NCI-H1092 (cell line): ENCODE measurements around the gene PPP2R2C.

Source experiments
- DNase-seq: peaks from one replicate; lab custom pipeline; 2025; lab: John Stamatoyannopoulos, UW

The PPP2R2C gene

DNA sequence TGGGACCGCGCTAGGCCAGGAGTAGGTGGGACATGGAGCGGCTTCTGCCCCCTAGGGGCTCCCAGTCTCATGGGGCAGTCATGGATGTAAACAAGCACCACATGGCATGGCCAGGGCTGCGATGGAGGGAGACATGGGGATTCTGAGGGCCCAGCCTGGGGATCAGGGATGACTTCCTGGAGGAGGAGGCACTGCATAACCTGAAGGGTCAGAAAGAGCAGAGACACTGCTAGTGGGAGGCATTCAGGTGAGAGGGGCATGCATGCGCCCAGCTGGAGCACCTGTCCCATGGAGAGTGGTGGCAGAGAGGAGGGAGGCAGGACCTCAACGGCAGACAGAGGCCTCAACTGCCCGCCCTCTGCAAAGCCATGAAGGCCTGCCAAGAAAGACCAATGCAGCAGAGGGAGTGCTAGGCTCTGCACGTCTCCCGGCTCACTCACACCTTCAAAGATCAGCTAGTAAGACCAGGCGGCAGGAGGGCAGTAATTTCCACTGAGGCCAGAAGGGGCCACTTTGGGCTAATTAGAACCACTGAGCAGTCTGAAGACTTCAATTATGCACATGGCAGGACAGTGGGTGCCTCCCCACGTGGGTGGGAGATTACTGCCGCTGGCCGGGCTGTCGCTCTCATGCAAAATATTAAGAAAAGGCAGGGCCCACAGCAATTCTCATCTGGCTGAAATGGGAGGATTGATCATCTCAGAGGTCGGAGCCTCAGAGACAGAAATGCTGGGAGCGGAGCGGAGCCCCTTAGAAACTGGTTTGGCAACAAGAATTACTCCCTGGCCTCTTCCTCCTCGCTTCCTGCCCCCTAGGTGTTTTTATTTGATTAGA lies 69.6 kb downstream of the PPP2R2C start:
- no peak for DNase-seq

GRCh38 chr4:6401797-6402196 lies 70.6 kb downstream of the PPP2R2C start:
- no peak for DNase-seq

DNA sequence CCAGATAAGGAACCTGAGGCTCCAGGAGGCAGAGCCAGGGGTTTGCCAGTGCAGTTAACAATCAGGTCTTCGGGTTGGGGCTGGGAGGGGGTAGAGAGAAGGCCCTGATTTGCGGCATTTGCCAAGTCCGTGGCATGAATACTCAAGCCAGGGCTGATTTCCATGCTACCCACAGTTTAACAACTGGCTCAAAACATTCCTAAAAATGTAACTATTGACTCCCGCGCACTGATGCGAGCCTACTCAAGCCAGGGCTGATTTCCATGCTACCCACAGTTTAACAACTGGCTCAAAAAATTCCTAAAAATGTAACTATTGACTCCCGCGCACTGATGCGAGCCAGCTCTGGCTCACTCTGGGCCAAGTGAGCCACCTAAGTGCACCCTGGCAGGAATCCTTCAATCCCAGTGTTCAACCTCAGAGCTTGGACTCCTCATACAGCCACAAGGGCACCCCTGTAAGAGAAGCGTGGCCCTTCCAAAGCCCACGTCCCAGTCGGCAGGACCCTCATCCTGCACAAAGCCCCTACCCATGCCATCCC lies 75.6 kb downstream of the PPP2R2C start:
- no peak for DNase-seq

DNA sequence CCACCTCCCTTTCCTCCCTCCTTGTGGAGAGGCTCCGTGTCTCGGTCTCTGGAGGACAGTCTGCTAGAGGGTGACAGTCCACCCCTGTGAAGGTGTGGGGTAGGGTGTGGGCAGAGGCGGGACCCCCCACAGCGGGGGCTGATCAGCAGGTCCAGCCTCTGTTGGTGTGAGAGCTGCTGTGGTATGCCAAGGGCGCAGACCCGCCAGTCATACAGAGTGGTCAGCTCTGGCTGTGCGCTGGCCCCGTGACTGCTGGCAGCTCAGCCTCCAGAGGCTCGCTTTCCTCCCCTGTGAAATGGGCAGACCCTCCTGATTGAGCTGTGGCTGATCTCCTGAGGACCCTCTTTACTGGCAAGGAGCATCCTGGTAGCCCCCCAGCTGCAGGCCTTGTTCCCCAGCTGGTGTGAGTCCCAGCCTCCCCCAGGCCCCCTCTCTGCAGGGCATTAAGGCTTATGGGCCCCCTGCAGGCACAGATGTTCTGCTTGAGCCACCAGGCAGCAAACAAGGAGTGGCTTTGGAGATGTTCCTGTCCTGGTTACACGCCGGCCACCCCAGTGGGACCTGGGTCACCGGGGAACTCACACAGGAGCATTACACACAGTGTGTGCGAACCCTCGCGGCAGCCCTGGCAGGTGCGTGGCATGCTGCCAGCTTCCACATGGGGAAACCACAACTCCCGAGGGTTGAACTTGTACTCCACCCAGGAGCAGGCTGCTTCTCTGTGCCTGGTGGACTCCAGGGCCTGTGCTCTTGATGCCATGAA lies 76.8 kb downstream of the PPP2R2C start:
- no peak for DNase-seq

DNA sequence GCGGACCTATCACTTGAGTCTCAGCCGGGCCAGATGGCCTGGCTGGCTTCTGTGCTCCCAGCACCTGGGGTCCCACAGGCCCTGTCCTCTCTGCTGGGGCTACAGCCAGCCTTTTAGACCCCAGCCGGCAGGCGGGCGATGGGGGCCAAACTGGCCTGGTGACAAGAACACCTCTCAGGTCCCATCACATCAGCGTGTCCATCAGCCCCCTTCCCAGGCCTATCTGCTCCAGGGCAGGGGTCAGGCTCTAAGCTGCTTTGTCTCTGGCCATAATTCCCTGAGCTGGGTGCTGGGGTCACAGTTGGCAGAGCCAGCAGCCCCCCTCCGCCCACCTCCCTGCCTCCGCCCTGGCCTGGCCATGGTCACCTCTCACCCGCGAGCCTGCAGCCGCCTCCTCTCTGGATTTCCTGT lies 77.7 kb downstream of the PPP2R2C start:
- no peak for DNase-seq

DNA sequence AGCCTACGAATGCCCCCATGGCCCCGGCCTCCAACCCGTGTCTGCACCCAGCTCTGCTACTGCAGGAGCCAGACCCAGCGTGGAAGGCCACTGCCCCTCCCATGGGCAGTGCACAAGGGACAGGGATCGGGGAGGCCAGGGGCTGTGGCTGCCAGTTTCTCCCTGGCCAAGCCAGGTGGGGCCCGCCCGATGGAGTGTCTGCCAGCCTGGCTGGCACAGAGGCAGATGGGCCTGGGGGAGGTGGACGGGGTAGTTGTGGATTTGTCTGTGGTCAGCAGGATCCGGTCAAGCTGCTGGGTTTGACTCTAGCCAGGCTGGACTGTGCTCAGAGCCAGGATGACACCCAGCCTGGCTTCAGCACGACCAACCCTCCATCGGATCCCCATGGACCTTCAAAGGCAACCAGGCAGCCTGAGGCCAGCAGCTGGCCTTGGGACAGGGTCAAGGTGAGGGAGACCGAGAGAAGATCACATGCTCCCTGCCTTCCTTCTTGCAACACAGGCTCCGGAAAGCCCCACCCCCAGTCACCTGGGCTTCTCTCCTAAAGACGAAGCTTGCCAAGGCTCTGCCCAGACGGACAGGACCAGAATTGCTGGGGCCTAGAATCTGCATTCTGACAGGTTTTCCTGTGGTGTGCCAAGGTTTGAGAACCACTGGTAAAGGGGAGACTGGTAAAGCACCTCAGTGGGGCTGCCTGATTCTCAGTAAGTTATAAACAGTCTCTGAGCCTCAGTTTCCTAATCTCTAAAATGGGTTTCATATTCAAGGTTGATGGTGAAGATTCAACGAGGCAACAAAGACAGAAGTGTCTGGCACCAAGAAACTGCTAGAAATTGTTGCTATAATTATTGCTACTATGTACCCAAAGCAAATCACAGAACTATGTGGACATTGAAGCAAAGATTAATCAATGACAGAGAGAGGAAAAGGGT lies 78.6 kb downstream of the PPP2R2C start:
- DNase-seq = no peak

DNA sequence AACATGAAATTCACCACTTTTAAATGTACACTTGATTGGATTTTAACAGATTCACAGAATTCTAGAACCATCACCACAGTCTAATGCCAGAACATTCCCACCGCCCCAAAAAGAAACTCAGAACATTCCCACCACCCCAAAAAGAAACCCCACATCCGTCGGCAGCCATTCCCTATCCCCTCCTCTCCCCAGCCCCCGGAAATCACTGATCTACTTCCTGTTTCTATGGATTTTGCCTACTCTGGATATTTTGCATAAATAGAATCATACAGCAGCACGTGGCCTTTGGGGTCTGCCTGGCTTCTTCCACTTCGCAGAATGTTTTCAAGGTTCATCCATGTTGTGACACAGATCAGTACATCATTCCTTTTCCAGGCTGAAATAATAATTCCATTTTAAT lies 79.3 kb downstream of the PPP2R2C start:
- no peak for DNase-seq

GRCh38 chr4:6392407-6392806 lies 80.0 kb downstream of the PPP2R2C start:
- DNase-seq = no peak

DNA sequence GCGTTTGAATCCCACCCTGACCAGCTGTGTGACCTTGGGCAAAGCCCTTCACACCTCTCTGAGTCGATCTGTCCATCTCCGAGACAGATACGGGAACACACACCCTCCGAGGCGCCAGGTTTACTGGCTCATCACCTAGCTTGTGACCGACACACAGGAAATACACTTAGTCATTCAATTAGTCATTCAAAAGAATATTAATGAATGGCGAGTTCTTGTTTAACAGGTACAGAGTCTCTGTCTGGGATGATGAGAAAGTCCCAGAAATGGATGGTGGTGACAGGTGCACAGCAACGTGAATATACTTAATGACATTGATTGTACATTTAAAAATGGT lies 80.6 kb downstream of the PPP2R2C start:
- no peak for DNase-seq

GRCh38 chr4:6391186-6391851 lies 81.1 kb downstream of the PPP2R2C start:
- no peak for DNase-seq

DNA sequence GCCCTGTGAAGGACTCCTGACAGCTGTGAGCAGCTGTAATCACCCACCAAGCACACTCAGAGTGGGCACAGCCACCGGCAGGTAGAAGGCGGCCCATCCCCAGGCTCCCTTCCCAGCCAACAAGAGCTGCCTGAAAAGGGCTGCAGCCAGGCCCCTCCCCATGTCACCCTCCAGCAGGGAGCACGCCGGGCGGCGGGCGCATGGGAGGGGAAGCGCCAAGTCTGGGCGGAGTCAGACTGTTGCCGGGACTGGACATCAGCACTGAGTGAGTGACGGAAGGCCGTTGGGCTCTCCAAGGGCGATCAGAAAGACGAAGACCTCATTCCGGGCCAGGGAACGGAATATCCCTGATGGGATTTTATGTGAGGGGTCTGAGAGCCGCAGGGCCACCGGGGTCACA lies 82.1 kb downstream of the PPP2R2C start:
- no peak for DNase-seq

- no peak for DNase-seq
Measured at GRCh38 chr4:6389142-6389825, 83.1 kb downstream of the PPP2R2C start.

DNA sequence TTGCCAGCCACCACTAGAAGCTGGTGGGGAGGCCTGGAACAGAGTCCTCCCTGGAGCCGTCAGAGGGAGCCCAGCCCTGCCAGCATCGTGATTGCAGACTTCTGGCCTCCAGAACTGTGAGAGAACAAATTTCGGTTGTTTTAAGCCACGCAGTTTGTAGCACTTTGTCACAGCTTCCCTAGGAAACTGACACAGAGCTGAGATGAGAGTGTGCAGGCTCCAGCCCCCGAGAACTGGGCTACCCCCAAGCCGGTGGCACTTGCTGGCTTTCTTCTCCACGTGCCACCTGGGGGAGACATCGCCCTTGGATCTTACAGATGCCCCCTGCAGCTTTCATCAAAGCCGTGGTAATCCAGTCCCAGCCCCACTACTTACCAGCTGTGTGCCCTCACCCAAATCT lies 83.7 kb downstream of the PPP2R2C start:
- DNase-seq = no peak

DNA sequence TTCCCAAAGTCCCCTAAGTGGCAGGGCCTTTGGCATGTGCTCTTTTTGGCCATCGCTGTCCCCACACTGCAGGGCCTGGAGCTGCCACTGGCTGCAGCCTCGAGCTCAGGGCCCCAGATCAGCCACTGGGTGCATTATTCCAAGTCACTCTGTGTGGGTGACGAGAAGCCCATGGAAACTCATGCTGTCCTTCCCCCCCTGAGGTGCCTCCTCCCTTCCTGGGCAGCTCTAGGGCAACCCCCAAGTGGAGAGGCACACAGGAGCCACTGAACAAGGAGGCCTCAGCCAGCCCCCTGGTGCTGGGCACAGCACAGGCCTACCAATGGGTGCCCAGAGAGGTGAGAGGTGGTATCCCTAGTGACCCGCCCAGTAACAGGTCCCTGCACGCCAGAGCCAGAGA lies 84.5 kb downstream of the PPP2R2C start:
- no peak for DNase-seq

DNA sequence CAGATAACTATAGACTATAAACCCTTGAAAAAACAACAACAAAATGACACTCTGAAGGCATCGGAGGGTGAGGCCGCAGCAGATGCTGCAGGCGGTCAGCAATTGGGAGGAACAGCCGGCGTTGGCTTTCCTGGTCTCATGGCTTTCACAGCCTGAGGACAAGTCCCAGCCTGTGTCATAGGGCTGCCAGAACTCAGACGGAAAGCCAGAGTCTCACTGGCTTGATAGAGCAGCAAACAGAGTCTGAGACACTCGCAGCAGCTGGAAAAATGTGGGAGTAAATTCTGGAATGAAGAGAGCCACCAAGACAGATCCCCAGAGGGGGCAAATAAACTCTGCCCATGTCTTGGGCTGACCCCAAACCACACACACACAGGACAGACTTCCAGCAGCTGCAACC lies 86.3 kb downstream of the PPP2R2C start:
- DNase-seq = no peak

DNA sequence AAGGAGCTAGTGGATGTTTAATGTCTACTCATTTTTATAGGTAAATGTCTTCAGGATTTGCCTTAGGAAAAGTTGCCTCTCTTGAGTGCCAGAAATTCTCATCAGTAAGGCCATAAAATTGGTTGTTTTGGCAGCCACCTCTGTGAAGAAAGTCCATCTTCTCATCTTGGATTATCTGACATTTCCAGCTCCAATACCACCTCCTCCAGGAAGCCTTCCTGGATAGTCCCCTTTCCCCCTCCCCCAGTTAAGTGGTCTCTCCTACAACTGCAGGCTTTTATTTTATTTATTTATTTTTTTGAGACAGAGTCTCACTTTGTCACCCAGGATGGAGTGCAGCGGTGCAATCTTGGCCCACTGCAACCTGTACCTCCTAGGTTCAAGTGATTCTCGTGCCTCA lies 87.1 kb downstream of the PPP2R2C start:
- no peak for DNase-seq

DNA sequence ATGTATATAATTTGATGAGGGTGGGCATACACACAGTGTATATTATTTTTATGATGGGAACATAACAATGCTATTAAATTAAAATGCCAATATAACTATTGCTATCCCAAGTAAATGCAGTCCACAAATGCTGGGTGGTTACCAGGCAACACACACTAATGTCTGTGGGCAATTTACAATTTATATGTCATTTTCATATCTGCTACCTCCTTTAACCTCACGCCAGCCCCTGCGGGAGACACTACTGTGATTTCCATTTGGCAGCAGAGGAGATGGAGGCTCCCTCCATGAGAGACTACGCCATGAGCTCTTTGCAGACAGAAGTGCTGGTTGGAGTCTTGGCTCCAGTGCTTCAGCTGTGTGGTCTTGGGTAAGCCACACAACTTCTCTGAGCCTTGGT lies 87.9 kb downstream of the PPP2R2C start:
- no peak for DNase-seq

DNA sequence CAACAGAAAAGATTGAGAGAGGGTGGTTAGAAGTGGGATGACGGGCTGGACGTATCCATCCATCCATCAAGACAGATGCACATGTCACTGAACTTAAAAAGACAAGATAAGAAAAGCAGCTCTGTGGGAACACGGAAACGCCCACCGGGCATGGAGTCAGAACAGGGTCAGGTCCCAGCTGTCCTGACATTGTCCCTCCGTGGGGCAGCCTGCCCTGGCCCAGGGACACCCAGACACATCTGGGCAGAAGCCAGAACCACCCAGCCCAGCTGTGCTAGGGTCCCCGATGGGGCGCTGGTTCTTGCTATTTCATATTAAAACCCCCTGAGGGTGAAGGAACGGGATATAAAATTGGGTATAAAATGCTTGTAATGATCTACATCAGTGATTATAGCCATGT lies 88.5 kb downstream of the PPP2R2C start:
- no peak for DNase-seq

DNA sequence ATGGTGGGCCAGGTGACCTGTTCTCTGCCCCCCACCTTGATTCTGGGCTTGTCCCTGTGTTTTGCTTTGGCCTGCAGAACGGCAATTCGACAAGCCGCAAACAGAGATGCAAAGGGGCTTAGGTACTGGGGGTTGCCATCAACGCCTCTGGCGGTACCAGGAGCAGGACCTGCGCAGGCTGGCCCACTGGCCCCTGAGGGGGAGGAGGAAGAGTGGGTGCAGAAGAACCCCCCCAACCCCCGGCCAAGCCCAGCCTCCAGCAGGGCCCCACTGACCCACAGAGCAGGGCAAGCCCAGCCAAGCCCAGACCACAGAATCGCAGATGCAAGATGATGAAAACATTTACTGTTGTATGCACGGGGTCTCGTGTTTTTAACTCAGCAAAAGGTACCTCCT lies 89.4 kb downstream of the PPP2R2C start:
- DNase-seq = no peak

GRCh38 chr4:6381571-6382123 lies 90.8 kb downstream of the PPP2R2C start:
- no peak for DNase-seq
